NOMO-1 (cell line): ENCODE data around the gene RASA4.
"Not testable (repeated sequence)": the region's sequence is repeated elsewhere in the genome, so short reads cannot be mapped to it uniquely, and the experiment has no call there.

Experiments used
- DNase-seq, 2 experiments: peaks; one replicate each; lab custom pipeline; 2025; ENCODE audit not compliant: unreplicated experiment in 2 of 2; lab: John Stamatoyannopoulos, UW

The RASA4 gene

DNA sequence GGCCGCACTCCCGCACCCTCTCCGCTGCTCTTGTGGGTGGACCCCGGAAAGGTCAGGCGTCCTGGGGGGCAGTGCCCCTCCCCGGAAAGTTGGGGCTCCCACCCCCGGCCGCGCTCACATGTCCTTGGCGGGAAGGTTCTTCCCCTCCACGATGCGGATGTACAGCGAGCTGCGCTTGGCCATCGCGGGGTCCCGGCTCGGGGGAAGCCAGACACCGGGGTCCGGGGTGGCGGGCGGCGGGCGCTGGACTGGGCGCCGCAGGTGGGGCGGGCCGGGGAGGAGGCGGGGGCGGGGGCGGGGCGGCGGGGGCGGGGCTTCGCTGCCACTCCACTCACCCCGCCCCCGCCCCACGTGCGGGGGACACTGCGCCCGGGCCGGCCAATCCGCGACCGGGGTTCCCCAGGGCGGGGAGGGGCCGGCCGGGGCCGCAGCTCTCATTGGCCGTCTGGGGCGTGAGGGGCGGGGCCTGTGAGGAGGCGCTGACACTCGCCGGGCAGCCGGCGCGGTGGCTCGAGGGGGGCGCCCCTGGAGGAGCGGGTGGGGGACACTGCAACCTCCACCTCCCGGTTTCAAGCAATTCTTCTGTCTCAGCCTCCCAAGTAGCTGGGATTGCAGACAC is at the start of gene RASA4:
TSS of gene RASA4 (minus strand) at position 250 of the 619 bp plus-strand sequence. CDS start at position 183, 67 bp downstream.
- not testable (repeated sequence) for DNase-seq

DNA sequence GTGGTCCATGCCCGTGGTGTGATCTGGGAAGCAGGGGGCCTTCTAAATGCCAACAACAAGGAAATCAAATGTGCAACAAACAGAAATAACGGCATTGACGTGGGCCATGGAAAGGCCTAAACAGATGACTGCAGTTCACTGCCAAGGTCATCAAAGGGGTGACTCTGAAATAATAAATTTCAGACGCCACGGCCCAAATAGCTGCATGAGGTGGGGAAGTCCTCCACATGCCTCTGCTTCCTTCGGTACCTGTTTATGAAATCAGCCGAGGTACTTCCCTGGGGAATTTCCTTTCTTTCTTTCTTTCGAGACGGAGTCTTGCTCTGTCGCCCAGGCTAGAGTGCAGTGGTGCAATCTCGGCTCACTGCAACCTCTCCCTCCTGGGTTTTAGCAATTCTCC is 48.2 kb upstream of the RASA4 start:
- not testable (repeated sequence) for DNase-seq

DNA sequence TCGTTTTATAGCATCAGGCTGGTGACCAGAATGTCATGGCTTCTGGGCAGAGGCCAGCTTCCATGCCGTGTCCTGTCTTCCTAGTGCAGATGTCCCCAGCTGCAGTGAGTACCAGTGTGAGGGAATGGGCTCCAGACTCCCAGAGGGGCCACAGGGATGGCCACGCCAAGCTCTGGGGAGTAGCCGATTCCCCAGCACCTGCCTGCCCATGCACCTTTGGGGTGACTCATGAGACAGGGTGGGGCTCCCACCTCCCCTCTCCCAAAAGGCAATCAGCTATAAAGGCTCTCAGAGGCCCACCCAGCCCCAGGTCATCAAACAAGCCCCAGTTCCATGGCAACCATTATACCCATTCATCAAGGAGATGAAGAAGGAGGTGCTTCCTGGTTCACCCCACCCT is 33.4 kb upstream of the RASA4 start, which contains the start of gene SPDYE2B:
TSS of gene SPDYE2B (plus strand) at position 396 of the 400 bp plus-strand sequence. CDS start 2,030 bp downstream, outside the sequence.
- DNase-seq: not testable (repeated sequence)

DNA sequence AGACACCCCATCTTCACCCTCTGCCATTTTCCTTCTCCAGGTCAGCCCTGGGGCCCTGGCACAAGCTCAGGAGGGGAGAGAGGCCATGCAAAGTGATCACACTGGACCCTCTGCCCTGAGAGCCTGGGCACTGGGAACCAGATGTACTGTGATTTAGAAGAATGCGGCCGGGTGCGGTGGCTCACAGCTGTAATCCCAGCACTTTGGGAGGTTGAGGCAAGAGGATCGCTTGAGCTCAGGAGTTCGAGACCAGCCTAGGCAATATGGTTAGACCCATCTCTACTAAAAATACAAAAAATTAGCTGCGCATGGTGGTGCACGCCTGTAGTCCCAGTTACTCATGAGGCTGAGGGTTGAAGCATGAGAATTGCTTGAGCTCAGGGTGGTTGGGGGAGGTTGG is 31.3 kb upstream of the RASA4 start:
- not testable (repeated sequence) for DNase-seq

GRCh38 chr7:102643404-102643803 is 26.8 kb upstream of the RASA4 start:
- DNase-seq: not testable (repeated sequence)

DNA sequence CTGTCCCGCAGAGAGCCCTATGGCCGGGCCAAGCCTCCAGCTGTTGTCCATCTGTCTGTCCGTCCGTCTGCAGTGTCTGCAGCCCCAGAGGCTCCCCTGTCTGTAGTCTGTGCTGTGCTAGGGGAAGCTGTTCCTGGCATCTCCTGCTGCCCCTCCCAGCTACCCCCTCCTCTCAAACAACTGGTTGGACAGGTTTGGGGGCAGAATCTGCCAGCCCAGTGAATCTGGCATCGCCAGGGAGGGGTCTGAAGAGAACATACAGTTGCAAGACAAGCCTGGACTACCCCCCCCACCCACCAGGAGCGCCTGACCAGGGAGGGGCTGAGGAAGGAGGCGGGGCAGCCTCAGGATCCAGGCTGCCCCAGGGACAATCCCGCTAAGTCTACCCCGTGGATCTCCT is 26.1 kb upstream of the RASA4 start, which contains the start of gene UPK3BL1:
TSS of gene UPK3BL1 (minus strand) at position 101 of the 400 bp plus-strand sequence. CDS start at position 51, 50 bp downstream.
- DNase-seq: not testable (repeated sequence)

GRCh38 chr7:102638848-102639247 is 22.3 kb upstream of the RASA4 start:
- not testable (repeated sequence) for DNase-seq

- DNase-seq: not testable (repeated sequence)
Observed at GRCh38 chr7:102636956-102637355, 20.4 kb upstream of the RASA4 start.

DNA sequence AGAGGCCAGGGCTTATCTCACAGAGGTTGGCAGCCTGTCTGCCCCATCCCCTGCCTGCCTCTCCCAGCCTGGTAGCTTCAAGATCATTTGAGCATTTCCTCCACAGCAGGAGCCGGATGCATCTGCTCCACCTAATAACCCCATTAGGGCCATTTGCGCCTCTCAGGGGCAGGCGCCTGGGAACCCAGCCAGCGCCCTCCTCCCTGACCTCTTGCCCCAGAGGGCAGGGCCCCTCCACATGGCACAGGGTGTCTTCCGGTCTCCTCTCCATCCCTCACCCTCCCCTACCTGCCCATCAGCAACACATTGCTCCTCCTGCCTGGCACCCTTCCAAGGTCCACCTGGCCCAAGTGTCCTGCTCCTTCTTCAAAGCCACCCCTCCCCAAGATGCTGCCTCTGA is 18.8 kb upstream of the RASA4 start:
- DNase-seq: not testable (repeated sequence)

- DNase-seq: not testable (repeated sequence)
Observed at GRCh38 chr7:102634299-102634698, 17.7 kb upstream of the RASA4 start.

DNA sequence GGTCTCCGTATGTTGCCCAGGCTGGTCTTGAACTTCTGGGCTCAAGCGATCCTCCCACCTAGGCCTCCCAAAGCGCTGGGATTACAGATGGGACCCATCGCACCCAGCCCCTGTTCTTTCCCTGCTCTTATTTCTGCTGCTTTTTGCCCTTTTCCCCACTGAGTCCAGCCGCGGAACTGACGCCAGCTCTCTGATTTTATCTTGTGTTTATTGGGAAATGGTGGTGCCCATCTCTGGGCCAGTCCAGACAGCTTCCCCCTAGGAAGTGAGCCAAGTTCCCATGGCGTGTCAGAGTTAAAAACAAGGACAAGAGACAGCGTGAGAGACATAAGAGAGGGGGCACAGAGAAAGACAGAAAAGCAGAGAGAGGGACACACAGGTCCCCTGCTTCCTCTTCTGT is 14.1 kb upstream of the RASA4 start:
- DNase-seq: not testable (repeated sequence)

DNA sequence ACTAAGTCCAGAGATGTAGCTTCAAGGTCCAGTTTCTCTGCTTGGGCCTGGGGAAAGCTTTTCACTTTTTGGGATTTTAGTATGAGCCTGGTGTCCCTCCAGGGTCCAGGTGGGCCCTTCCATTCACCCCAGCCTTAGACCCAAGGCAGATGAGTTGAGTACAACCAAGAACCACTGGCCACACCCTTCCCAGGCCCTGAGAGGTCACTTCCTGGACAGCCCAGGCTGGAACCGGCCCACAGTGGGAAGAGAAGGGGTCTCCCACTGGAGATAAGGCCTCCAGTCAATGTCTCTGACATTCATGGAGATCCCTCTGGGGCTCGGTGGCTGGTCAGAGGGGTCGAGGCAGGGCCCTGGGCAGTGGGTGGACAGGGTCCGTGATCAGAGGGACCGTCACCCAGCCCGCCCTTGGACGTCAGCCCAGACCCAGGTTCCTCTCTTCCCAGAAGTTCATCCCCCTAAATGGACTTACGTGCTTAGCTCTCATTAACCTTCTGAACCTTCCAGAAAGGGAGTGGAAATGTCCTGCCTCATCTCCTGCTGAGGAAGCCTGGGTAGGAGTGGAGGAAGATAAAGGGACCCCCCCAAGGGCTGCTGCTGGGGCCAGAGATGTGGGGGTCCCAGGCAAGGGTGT is 10.8 kb upstream of the RASA4 start:
- DNase-seq: not testable (repeated sequence)

GRCh38 chr7:102618122-102618521 is 1.6 kb upstream of the RASA4 start:
- not testable (repeated sequence) for DNase-seq

DNA sequence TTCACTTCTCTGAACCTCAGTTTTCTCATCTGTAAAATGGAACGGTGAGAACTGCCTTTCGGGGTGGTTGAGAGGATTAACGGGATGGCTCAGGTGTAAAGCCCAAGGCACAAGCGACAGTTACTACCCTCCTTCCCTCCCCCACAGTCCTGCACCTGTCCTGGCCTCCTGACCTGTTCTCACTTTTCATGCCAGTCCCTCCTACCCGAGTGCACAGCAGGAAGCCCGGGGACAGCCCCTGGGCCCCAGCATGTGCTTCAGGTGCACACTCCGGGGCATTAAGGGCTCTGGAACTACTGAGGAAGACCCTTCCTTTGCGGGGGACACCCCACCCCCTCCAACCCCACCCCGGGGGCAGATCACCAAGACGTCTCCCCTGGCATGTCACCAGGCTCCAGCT is 626 bp downstream of the RASA4 start:
- DNase-seq: not testable (repeated sequence)

DNA sequence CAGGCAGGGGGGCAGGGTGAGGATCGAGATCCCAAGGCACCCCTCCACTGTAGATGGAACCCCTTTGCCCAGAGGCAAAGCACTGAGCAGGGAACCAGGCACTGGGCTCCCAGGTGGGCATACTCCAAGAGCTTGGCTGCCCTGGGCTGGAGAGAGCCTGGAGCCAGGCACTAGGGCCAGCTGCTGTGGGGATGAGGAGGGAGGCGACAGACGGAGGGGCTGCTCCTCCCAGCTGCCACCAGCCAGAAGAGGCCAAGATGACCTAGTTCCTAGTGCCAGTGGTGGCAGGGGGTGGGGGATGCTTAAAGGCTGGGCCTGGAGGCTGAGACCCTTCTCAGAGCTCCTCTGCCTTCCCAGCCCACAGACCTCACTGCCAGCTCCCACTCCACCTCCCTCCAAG is 1.7 kb downstream of the RASA4 start:
- DNase-seq: not testable (repeated sequence)

GRCh38 chr7:102614346-102614697 is 2.2 kb downstream of the RASA4 start:
- DNase-seq: not testable (repeated sequence)

- not testable (repeated sequence) for DNase-seq
Observed at GRCh38 chr7:102613575-102614345, 2.8 kb downstream of the RASA4 start.

- not testable (repeated sequence) for DNase-seq
Observed at GRCh38 chr7:102611675-102612325, 4.8 kb downstream of the RASA4 start.

DNA sequence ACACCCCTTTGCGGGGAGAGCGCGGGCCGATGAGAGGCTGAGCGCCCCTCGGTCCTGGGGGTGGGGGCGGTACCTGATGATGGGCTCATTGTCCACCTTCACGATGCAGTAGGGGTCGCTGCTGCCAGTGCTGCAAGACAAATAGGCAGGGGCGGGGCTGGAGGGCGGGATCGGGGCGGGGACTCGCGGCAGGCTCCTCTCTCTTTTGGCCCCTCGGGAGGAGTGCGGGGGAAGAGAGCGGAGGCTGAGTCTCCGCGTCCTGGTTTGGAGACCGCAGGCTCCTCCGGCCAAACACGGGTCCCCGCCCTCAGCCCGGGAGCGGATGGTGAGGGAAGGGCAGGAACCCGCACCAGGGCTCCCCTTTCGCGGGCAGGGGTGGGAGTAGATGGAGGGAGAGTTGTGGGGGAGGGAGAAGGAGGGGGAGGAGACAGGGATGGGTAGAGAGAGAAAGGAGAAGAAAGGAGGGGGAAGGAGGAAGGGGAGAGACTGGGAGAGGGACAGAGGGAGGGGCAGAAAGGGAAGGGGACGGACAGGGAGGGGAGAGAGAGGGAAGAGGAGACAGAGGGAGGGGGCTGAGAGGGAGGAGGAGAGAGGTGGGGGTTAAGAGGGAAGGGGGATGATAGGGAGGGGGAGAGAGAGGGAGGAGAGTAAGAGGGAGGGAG is 5.4 kb downstream of the RASA4 start:
- not testable (repeated sequence) for DNase-seq

DNA sequence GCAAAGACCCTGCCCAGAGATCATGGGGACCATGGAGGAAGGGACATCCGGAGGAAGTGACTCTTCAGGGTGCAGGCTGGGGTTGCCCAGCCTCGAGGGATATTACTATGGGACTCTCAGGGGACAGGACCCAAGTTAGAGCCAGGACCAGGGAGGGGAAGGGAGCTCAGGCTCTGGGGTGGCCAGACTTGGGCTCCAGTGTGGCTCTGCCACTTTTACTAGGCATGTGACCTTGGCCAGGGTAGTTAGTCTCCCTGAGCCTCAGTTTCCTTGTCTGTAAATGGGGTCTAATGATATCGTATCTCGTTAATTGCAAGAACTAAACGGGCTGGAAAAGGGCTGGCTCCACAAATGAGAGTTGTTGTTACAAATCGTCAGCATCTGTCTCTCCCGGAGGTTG is 6.1 kb downstream of the RASA4 start:
- not testable (repeated sequence) for DNase-seq
